ENCODE measurements around the gene TMEM250. TPM values are rescaled to one million over a fixed set of nuclear protein-coding genes. Genes with fewer than 3 reads are reported as not detected.

The TMEM250 gene
- total and polyA plus RNA-seq, 4 donors = 6.7 to 19.5 (median 17.2) TPM

DNA sequence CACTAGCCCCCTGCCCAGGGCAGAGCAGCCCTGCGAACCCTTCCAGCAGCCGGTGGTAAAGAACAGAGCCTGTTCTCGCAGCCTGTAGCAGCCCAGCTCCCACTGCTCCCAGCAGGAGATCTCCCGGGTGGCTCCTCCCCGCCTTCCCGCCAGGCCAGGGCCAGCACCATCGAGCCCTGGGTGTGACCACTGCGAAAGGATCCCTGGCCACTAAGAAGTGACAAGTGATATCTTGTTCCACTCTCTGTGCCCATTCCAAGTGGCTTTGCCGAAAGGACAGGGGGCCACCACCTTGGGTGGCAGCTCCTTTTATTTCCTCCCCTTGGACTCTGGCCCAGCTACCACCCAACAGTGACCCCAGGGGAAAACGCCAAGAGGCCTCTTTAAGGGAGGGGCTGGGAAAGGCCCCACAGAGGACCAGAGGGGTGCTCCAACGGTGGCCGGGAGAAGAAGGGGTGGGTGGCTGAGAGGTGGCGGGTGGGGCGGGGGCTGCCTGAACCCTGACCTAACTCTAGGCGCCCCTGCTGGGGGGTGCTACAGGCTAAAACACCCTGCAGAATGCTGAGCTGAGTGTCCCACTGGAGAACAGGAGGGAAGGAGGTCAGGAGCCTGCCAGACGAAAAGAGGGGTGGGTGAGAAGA lies 25.2 kb downstream of the TMEM250 start:
- Histone ChIP-seq H3K27ac (ENCODE audit: low read depth in 1 of 2, low read length in 2 of 2) (peak overlapping the region; percentile 75 to 79), H3K9me3 (ENCODE audit: control insufficient read depth in 4 of 4, low read length in 3 of 4) (no peaks in the 10 kb centered on the region), H3K4me3 (ENCODE audit: low read depth in 1 of 3, low read length in 3 of 3) (peak overlapping the region; percentile 51 to 93 (median 80)), H3K27me3 (ENCODE audit: control insufficient read depth in 4 of 4, insufficient read depth in 4 of 4, low read length in 3 of 4) (no peaks in the 10 kb centered on the region), H3K9ac (ENCODE audit: low read depth in 1 of 2, low read length in 2 of 2) (peak overlapping the region in 1 of 2 donors; percentile 51), H3K4me1 (ENCODE audit: control insufficient read depth in 4 of 4, insufficient read depth in 4 of 4, low read length in 3 of 4) (peaks cover 17 to 48% (median 35%) of the 10 kb centered on the region in 4 donors), H3K36me3 (ENCODE audit: control insufficient read depth in 4 of 4, insufficient read depth in 3 of 4, low read depth in 1 of 4, low read length in 3 of 4) (no peaks in the 10 kb centered on the region)
- WGBS = 24% methylated on average over 16 of the region's 16 CpGs
- TF ChIP-seq RAD21 (IDR thresholded peaks at IDR 0.05) (peak in 1 of 2 donors; percentile 8), RXRA (IDR thresholded peaks at IDR 0.05) (no peak)
- no peak for DNase-seq (ENCODE audit: low spot score)

DNA sequence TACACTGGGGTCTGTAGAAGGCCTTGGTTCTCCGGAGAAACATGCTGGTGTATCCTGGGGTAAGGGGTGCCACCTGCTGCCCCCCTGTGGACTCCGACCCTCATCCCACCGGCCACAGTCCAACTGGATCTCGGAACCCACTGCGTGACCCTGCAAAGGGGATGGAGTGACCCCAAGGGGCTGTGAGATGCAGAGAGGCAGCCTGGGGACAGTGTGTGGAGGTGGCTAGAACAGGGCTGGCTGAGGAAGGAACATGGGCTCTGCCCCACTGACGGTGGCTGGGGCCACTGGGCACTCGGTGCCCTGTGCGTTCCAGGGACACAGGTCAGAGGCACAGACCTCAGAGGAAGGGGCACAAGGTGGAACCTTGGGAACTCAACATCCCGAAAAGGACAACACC lies 25.9 kb downstream of the TMEM250 start:
- Histone ChIP-seq H3K9ac (ENCODE audit: low read depth in 1 of 2, low read length in 2 of 2) (no peak overlapping the region), H3K27ac (ENCODE audit: low read depth in 1 of 2, low read length in 2 of 2) (peak overlapping the region in 1 of 2 donors; percentile 33), H3K4me1 (ENCODE audit: control insufficient read depth in 4 of 4, insufficient read depth in 4 of 4, low read length in 3 of 4) (peaks cover 17 to 53% (median 39%) of the 10 kb centered on the region in 4 donors), H3K36me3 (ENCODE audit: control insufficient read depth in 4 of 4, insufficient read depth in 3 of 4, low read depth in 1 of 4, low read length in 3 of 4) (no peaks in the 10 kb centered on the region), H3K4me3 (ENCODE audit: low read depth in 1 of 3, low read length in 3 of 3) (no peak overlapping the region), H3K27me3 (ENCODE audit: control insufficient read depth in 4 of 4, insufficient read depth in 4 of 4, low read length in 3 of 4) (no peaks in the 10 kb centered on the region), H3K9me3 (ENCODE audit: control insufficient read depth in 4 of 4, low read length in 3 of 4) (no peaks in the 10 kb centered on the region)
- 68% methylated on average over 9 of the region's 9 CpGs for WGBS
- TF ChIP-seq, protein P1, sequence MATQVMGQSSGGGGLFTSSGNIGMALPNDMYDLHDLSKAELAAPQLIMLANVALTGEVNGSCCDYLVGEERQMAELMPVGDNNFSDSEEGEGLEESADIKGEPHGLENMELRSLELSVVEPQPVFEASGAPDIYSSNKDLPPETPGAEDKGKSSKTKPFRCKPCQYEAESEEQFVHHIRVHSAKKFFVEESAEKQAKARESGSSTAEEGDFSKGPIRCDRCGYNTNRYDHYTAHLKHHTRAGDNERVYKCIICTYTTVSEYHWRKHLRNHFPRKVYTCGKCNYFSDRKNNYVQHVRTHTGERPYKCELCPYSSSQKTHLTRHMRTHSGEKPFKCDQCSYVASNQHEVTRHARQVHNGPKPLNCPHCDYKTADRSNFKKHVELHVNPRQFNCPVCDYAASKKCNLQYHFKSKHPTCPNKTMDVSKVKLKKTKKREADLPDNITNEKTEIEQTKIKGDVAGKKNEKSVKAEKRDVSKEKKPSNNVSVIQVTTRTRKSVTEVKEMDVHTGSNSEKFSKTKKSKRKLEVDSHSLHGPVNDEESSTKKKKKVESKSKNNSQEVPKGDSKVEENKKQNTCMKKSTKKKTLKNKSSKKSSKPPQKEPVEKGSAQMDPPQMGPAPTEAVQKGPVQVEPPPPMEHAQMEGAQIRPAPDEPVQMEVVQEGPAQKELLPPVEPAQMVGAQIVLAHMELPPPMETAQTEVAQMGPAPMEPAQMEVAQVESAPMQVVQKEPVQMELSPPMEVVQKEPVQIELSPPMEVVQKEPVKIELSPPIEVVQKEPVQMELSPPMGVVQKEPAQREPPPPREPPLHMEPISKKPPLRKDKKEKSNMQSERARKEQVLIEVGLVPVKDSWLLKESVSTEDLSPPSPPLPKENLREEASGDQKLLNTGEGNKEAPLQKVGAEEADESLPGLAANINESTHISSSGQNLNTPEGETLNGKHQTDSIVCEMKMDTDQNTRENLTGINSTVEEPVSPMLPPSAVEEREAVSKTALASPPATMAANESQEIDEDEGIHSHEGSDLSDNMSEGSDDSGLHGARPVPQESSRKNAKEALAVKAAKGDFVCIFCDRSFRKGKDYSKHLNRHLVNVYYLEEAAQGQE (IDR thresholded peaks at IDR 0.05) = no peak
- TF ChIP-seq, protein P2, sequence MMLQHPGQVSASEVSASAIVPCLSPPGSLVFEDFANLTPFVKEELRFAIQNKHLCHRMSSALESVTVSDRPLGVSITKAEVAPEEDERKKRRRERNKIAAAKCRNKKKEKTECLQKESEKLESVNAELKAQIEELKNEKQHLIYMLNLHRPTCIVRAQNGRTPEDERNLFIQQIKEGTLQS (IDR thresholded peaks at IDR 0.05) = no peak
- TF ChIP-seq HNF4A (conservative IDR thresholded peaks at IDR 0.05) = no peak
- TF ChIP-seq FOXA2 (IDR thresholded peaks at IDR 0.05) = no peak
- TF ChIP-seq HNF4G (IDR thresholded peaks at IDR 0.05) = no peak
- TF ChIP-seq, protein P3, sequence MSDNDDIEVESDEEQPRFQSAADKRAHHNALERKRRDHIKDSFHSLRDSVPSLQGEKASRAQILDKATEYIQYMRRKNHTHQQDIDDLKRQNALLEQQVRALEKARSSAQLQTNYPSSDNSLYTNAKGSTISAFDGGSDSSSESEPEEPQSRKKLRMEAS (IDR thresholded peaks at IDR 0.05) = no peak
- no peak for TF ChIP-seq NR2F2 (IDR thresholded peaks at IDR 0.05)
- TF ChIP-seq JUND (IDR thresholded peaks at IDR 0.05) = no peak
- no peak for TF ChIP-seq EGR1 (IDR thresholded peaks at IDR 0.05; ENCODE audit: low read depth in 2 of 2)
- TF ChIP-seq FOXA1 (IDR thresholded peaks at IDR 0.05) = no peak
- TF ChIP-seq SP1 (IDR thresholded peaks at IDR 0.05) = no peak
- TF ChIP-seq, protein P4, sequence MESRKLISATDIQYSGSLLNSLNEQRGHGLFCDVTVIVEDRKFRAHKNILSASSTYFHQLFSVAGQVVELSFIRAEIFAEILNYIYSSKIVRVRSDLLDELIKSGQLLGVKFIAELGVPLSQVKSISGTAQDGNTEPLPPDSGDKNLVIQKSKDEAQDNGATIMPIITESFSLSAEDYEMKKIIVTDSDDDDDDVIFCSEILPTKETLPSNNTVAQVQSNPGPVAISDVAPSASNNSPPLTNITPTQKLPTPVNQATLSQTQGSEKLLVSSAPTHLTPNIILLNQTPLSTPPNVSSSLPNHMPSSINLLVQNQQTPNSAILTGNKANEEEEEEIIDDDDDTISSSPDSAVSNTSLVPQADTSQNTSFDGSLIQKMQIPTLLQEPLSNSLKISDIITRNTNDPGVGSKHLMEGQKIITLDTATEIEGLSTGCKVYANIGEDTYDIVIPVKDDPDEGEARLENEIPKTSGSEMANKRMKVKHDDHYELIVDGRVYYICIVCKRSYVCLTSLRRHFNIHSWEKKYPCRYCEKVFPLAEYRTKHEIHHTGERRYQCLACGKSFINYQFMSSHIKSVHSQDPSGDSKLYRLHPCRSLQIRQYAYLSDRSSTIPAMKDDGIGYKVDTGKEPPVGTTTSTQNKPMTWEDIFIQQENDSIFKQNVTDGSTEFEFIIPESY (IDR thresholded peaks at IDR 0.05) = no peak
- no peak for TF ChIP-seq TAF1 (conservative IDR thresholded peaks at IDR 0.05)
- TF ChIP-seq, protein P5, sequence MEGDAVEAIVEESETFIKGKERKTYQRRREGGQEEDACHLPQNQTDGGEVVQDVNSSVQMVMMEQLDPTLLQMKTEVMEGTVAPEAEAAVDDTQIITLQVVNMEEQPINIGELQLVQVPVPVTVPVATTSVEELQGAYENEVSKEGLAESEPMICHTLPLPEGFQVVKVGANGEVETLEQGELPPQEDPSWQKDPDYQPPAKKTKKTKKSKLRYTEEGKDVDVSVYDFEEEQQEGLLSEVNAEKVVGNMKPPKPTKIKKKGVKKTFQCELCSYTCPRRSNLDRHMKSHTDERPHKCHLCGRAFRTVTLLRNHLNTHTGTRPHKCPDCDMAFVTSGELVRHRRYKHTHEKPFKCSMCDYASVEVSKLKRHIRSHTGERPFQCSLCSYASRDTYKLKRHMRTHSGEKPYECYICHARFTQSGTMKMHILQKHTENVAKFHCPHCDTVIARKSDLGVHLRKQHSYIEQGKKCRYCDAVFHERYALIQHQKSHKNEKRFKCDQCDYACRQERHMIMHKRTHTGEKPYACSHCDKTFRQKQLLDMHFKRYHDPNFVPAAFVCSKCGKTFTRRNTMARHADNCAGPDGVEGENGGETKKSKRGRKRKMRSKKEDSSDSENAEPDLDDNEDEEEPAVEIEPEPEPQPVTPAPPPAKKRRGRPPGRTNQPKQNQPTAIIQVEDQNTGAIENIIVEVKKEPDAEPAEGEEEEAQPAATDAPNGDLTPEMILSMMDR (IDR thresholded peaks at IDR 0.05; ENCODE audit: low read depth, low read length, missing input control) = no peak
- no peak for TF ChIP-seq GABPA (IDR thresholded peaks at IDR 0.05 in 1 of 2, conservative IDR thresholded peaks at IDR 0.05 in 1 of 2)
- no peak for TF ChIP-seq RXRA (IDR thresholded peaks at IDR 0.05)
- DNase-seq (ENCODE audit: low spot score) = no peak

Data from liver (tissue), 9 donors.